DMS114 treated with DMSO at 0.1 percent for 48 hours (cell line): ENCODE data around the gene KRTAP5-11.
A peak's percentile ranks its signal among the peaks of the same experiment; 100 is the strongest.
"Not testable (repeated sequence)": the region's sequence is repeated elsewhere in the genome, so short reads cannot be mapped to it uniquely, and the experiment has no call there.

Experiments used
- DNase-seq: peaks from one replicate; lab custom pipeline; 2025; ENCODE audit not compliant: unreplicated experiment; lab: John Stamatoyannopoulos, UW

Gene KRTAP5-11

GRCh38 chr11:71581826-71582225 is 849 bp downstream of the KRTAP5-11 start:
- DNase-seq: no peak

GRCh38 chr11:71580057-71581003 is 2.3 kb downstream of the KRTAP5-11 start:
- DNase-seq: peak; percentile 1

- DNase-seq: not testable (repeated sequence)
These were observed 3.2 kb downstream of the KRTAP5-11 start for GRCh38 chr11:71579513-71579912.

- DNase-seq: no peak
These were observed 5.1 kb downstream of the KRTAP5-11 start for GRCh38 chr11:71577469-71578004.

GRCh38 chr11:71576688-71577465 is 5.8 kb downstream of the KRTAP5-11 start:
- DNase-seq: not testable (repeated sequence)

- no peak for DNase-seq
These were observed 6.8 kb downstream of the KRTAP5-11 start for GRCh38 chr11:71575723-71576424.

GRCh38 chr11:71574418-71574817 is 8.3 kb downstream of the KRTAP5-11 start:
- DNase-seq: no peak

GRCh38 chr11:71572811-71573210 is 9.9 kb downstream of the KRTAP5-11 start:
- DNase-seq: no peak

GRCh38 chr11:71571101-71571850 is 11.4 kb downstream of the KRTAP5-11 start:
- DNase-seq: not testable (repeated sequence)

- DNase-seq: no peak
These were observed 13.8 kb downstream of the KRTAP5-11 start for GRCh38 chr11:71568704-71569349.

- not testable (repeated sequence) for DNase-seq
These were observed 15.0 kb downstream of the KRTAP5-11 start for GRCh38 chr11:71567633-71568032.

GRCh38 chr11:71566626-71567599 is 15.8 kb downstream of the KRTAP5-11 start:
- DNase-seq: not testable (repeated sequence)

GRCh38 chr11:71566081-71566620 is 16.5 kb downstream of the KRTAP5-11 start:
- no peak for DNase-seq

GRCh38 chr11:71565263-71565662 is 17.4 kb downstream of the KRTAP5-11 start, which contains the start of gene KRTAP5-10:
Gene KRTAP5-10, plus strand, starts transcription at chr11:71565563. Its CDS starts 25 bp downstream, at chr11:71565588.
- DNase-seq: no peak

- DNase-seq: no peak
These were observed 18.2 kb downstream of the KRTAP5-11 start for GRCh38 chr11:71564430-71564829.

- peak; percentile 21 for DNase-seq
These were observed 19.3 kb downstream of the KRTAP5-11 start for GRCh38 chr11:71563406-71563805.

- DNase-seq: no peak
These were observed 20.6 kb downstream of the KRTAP5-11 start for GRCh38 chr11:71562120-71562519.

- no peak for DNase-seq
These were observed 23.7 kb downstream of the KRTAP5-11 start for GRCh38 chr11:71558996-71559395.
